ENCODE data around the gene ADH1C. TPM values are rescaled to one million over a fixed set of nuclear protein-coding genes. Genes with fewer than 3 reads are reported as not detected.
"Not testable (repeated sequence)": the region's sequence is repeated elsewhere in the genome, so short reads cannot be mapped to it uniquely, and the experiment has no call there.

ADH1C gene
- total and polyA plus RNA-seq, 3 experiments from 2014 or later = not detected

DNA sequence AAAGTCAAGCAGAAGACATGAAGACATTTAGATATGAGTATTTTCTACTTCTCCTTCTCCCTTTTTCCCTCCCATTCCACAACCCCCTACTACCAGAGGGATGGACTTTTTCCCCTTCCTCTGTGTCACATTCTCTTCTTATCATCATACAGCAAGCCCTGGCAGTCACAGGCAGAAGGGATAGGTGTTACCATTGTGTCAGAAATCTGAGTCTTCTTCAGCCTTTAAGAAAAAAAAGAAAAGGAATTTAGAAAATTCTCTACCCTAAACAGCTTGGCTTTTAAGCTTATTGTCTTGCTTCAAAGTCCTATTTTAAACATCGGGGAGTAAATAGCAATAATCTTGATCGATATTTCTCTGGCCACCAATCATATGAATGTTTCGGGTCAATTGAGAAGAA lies 30.9 kb upstream of the ADH1C start:
- Histone ChIP-seq H3K4me3 (ENCODE audit: low read length) (no peak overlapping the region), H3K36me3 (ENCODE audit: insufficient read depth, low read length) (no peaks in the 10 kb centered on the region), H3K27ac (ENCODE audit: low read depth, low read length) (no peak overlapping the region), H3K4me1 (ENCODE audit: insufficient read depth, low read length) (no peaks in the 10 kb centered on the region), H3K9me3 (ENCODE audit: low read length) (no peaks in the 10 kb centered on the region), H3K27me3 (ENCODE audit: insufficient read depth, low read length, poor library complexity, severe bottlenecking) (no peaks in the 10 kb centered on the region)
- DNase-seq = no peak
- Mint-ChIP-seq H3K36me3 (no peaks in the 10 kb centered on the region), H3K27me3 (peaks cover 4 to 27% of the 10 kb centered on the region in 2 donors), H3K4me3 (no peak overlapping the region), H3K4me1 (no peaks in the 10 kb centered on the region), H3K9me3 (peaks cover 0 to 4% (median 0%) of the 10 kb centered on the region in 5 donors), H3K27ac (no peak overlapping the region)
- ChIA-PET POLR2A (no interaction called here), CTCF (no interaction called here)

DNA sequence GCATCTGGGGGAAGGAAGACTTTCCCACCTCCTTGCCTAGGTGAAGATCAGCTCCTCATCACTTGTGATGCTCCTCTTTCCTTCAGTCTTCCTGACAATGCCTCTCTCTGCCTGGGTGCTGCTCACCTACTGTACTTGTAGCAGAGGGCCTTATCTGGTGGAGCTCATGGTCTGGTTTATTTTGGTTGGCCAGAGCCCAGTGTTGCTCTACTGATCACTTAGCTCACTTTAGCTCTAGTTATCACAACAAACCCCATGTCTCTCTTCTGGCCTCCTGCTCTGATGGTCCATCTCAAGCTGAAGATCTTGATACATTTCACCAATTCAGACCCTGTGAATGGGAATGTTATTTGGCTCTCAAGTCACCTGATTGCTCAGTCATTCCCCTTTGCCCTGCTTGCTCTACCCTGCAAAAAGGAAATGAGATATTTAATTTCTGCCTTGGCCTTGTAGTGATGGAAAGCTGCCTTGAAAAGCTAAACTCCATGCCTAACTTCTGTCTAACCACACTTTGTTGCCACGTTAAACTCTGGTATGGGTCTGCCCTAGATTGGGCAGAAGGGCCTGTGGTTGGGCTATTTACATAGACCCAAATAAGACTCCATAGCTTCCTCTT lies 30.3 kb upstream of the ADH1C start:
- no peak overlapping the region for H3K27ac ChIP-seq (ENCODE audit: low read depth, low read length)
- Mint-ChIP-seq H3K9me3 (peaks cover 0 to 4% (median 0%) of the 10 kb centered on the region in 5 donors), H3K27ac (no peak overlapping the region), H3K4me3 (no peak overlapping the region), H3K36me3 (no peaks in the 10 kb centered on the region), H3K4me1 (no peaks in the 10 kb centered on the region), H3K27me3 (peaks cover 4 to 22% of the 10 kb centered on the region in 2 donors)
- no peak for DNase-seq
- ChIA-PET CTCF (no interaction called here), POLR2A (no interaction called here)
- no peaks in the 10 kb centered on the region for H3K36me3 ChIP-seq (ENCODE audit: insufficient read depth, low read length)
- H3K27me3 ChIP-seq (ENCODE audit: insufficient read depth, low read length, poor library complexity, severe bottlenecking) = no peaks in the 10 kb centered on the region
- H3K4me3 ChIP-seq (ENCODE audit: low read length) = no peak overlapping the region
- no peaks in the 10 kb centered on the region for H3K9me3 ChIP-seq (ENCODE audit: low read length)
- H3K4me1 ChIP-seq (ENCODE audit: insufficient read depth, low read length) = no peaks in the 10 kb centered on the region

DNA sequence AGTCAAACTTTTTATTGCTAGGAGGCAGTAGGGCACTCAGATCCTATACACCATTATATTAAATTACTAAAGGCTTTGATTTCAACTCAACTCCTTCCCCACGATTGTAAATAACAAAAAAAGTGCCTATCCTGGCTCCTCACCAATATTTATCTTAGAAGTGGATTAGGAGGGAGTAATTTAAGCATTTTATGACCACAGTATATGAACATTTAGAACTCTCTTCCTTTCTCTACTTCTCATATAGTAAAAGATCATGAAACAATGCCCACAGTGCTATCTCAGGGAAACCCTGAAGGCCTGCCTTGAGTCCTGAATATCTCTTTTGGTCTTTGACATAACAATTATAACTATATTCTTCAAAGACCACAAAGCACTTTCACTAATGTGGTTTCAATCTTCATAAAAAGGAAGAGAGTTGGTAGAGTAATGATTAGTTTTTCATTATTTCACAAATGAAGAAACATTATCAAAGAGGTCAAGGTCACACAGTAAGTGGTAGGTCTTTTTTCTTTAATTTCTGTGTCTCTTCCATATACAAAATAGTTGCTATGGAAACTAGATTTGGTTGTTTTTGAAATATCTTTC lies 29.1 kb upstream of the ADH1C start:
- no peaks in the 10 kb centered on the region for H3K36me3 Mint-ChIP-seq
- H3K9me3 ChIP-seq (ENCODE audit: low read length) = no peaks in the 10 kb centered on the region
- no peak overlapping the region for H3K27ac ChIP-seq (ENCODE audit: low read depth, low read length)
- peaks cover 8 to 27% of the 10 kb centered on the region in 2 donors for H3K27me3 Mint-ChIP-seq
- ChIA-PET POLR2A (no interaction called here), CTCF (no interaction called here)
- no peak overlapping the region for H3K4me3 Mint-ChIP-seq
- DNase-seq = no peak
- H3K4me1 Mint-ChIP-seq = no peaks in the 10 kb centered on the region
- H3K4me3 ChIP-seq (ENCODE audit: low read length) = no peak overlapping the region
- H3K9me3 Mint-ChIP-seq = peaks cover 0 to 8% (median 2%) of the 10 kb centered on the region in 5 donors
- H3K36me3 ChIP-seq (ENCODE audit: insufficient read depth, low read length) = no peaks in the 10 kb centered on the region
- H3K27me3 ChIP-seq (ENCODE audit: insufficient read depth, low read length, poor library complexity, severe bottlenecking) = no peaks in the 10 kb centered on the region
- no peaks in the 10 kb centered on the region for H3K4me1 ChIP-seq (ENCODE audit: insufficient read depth, low read length)
- no peak overlapping the region for H3K27ac Mint-ChIP-seq

DNA sequence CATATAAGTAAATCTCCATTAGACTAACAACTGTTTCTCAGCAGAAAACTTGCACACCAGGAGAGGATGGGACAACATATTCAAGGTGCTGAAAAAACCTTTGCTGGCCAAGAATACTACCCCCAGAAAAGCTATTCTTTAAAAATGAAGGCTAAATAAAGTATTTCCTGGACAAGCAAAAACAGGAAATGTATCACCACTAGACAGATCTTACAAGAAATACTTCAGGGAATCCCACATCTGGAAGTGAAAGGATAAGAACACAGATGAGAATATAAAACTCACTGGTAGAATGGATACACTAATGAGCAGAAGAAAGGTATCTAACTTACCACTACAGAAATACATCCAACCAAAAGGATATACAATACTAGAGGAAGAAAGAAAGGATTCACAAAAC lies 27.0 kb upstream of the ADH1C start:
- H3K9me3 ChIP-seq (ENCODE audit: low read length) = no peaks in the 10 kb centered on the region
- Mint-ChIP-seq H3K27me3 (peaks cover 23 to 34% of the 10 kb centered on the region in 2 donors), H3K27ac (no peak overlapping the region), H3K4me1 (no peaks in the 10 kb centered on the region), H3K36me3 (peaks cover 0 to 4% (median 0%) of the 10 kb centered on the region in 3 donors), H3K9me3 (peaks cover 10 to 22% (median 12%) of the 10 kb centered on the region in 5 donors), H3K4me3 (no peak overlapping the region)
- no peak for DNase-seq
- H3K36me3 ChIP-seq (ENCODE audit: insufficient read depth, low read length) = no peaks in the 10 kb centered on the region
- H3K27me3 ChIP-seq (ENCODE audit: insufficient read depth, low read length, poor library complexity, severe bottlenecking) = no peaks in the 10 kb centered on the region
- POLR2A ChIA-PET = no interaction called here
- no peak overlapping the region for H3K4me3 ChIP-seq (ENCODE audit: low read length)
- H3K4me1 ChIP-seq (ENCODE audit: insufficient read depth, low read length) = no peaks in the 10 kb centered on the region
- CTCF ChIA-PET = no interaction called here
- H3K27ac ChIP-seq (ENCODE audit: low read depth, low read length) = no peak overlapping the region

DNA sequence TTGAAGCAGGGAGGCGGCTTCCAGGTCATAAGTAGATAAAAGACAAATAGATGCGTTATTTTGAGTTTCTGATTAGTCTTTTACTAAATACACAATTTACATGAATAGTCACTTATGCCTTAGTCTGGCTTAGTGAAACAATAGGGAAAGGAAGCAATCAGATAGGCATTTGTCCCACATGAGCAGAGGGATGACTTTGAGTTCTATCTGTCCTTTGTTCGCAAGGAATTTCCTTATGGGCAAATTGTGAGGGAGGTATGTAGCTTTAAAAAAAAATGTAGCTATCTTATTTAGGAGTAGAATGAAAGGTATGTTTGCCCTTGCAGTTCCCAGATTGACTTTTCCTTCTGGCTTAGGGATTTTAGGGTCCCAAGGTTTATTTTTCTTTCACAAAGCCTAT lies 26.3 kb upstream of the ADH1C start:
- ChIA-PET CTCF (no interaction called here), POLR2A (no interaction called here)

DNA sequence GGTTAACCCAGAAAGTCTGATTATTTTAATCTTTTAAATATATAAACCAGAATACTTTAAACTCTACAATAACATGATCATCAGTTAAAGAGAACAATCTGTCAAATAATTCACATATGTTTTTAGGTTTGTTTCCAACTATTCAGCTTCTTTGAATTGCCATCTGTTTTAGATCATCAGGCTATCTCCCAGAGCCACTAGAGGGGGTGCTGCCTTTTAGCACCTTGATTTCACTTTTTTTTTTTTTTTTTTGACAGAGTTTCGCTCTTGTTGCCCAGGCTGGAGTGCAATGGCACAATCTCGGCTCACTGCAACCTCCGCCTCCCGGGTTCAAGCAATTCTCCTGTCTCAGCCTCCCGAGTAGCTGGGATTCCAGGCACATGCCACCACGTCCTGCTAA lies 24.8 kb upstream of the ADH1C start:
- H3K36me3 ChIP-seq (ENCODE audit: insufficient read depth, low read length); H3K9me3 ChIP-seq (ENCODE audit: low read length); DNase-seq; H3K4me1 Mint-ChIP-seq; H3K27ac Mint-ChIP-seq; H3K4me3 ChIP-seq (ENCODE audit: low read length); H3K36me3 Mint-ChIP-seq; H3K4me3 Mint-ChIP-seq; H3K4me1 ChIP-seq (ENCODE audit: insufficient read depth, low read length); H3K27me3 ChIP-seq (ENCODE audit: insufficient read depth, low read length, poor library complexity, severe bottlenecking); H3K27ac ChIP-seq (ENCODE audit: low read depth, low read length); POLR2A ChIA-PET: not testable (repeated sequence)
- CTCF ChIA-PET = interaction anchor here (0.6 kb wide), 1 partner anchor 463 kb away, joined by 3 read pairs; no protein-coding TSS in a partner anchor
- Mint-ChIP-seq H3K27me3 (peaks cover 21% of the 10 kb centered on the region in 2 donors), H3K9me3 (peaks cover 12 to 29% (median 27%) of the 10 kb centered on the region in 5 donors)

More for the DNA sequence above, 26.3 kb upstream of the ADH1C start:
- Mint-ChIP-seq H3K9me3 (peaks cover 12 to 24% (median 16%) of the 10 kb centered on the region in 5 donors), H3K36me3 (peaks cover 0 to 4% (median 0%) of the 10 kb centered on the region in 3 donors), H3K27me3 (peaks cover 26 to 34% of the 10 kb centered on the region in 2 donors), H3K4me1 (no peaks in the 10 kb centered on the region), H3K4me3 (no peak overlapping the region), H3K27ac (no peak overlapping the region)
- H3K4me1 ChIP-seq (ENCODE audit: insufficient read depth, low read length) = no peaks in the 10 kb centered on the region
- H3K4me3 ChIP-seq (ENCODE audit: low read length) = no peak overlapping the region
- H3K9me3 ChIP-seq (ENCODE audit: low read length) = no peaks in the 10 kb centered on the region
- DNase-seq = no peak
- H3K36me3 ChIP-seq (ENCODE audit: insufficient read depth, low read length) = no peaks in the 10 kb centered on the region
- H3K27me3 ChIP-seq (ENCODE audit: insufficient read depth, low read length, poor library complexity, severe bottlenecking) = no peaks in the 10 kb centered on the region
- no peak overlapping the region for H3K27ac ChIP-seq (ENCODE audit: low read depth, low read length)

DNA sequence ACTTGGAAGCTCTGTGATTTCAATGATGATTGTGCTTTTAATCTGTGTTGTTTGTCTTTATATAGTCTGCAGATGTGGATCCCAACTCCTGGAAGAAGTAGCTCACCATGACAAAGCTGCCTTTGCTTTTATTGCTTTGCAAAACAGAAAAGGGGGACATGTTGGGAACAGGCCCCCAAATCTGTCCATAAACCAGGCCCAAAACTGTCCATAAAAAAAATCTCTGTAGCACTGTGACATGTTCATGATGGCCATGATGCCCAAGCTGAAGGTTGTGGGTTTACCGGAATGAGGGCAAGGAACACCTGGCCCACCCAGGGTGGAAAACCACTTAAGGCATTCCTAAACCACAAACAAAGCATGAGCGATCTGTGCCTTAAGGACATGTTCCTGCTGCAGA lies 19.9 kb upstream of the ADH1C start:
- peaks cover 12 to 31% (median 27%) of the 10 kb centered on the region in 5 donors for H3K9me3 Mint-ChIP-seq
- H3K27me3 Mint-ChIP-seq = peaks cover 31 to 39% of the 10 kb centered on the region in 2 donors
- H3K4me3 Mint-ChIP-seq = not testable (repeated sequence)

DNA sequence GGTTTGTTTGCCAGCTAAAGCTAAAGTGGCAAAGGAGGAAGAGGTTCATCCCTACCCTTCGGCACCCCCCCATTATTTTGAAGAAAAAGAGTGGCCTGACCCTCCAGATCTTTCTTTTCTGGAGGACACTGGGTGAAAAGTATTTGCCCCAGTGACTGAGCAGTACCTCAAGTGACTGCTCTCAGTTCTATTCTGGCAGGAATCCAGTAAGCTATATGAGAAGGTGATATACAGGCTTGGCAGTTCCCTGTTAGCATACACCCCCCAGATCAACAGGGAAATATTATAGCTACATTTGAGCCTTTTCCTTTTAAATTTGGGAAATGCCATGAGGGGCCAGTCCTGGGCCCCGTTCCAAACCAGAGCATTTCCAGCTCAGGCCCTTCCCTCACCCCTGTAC lies 15.3 kb upstream of the ADH1C start:
- H3K36me3 Mint-ChIP-seq; H3K4me1 Mint-ChIP-seq; H3K27ac Mint-ChIP-seq; H3K27me3 ChIP-seq (ENCODE audit: insufficient read depth, low read length, poor library complexity, severe bottlenecking); POLR2A ChIA-PET; H3K27ac ChIP-seq (ENCODE audit: low read depth, low read length); H3K9me3 ChIP-seq (ENCODE audit: low read length); DNase-seq; H3K36me3 ChIP-seq (ENCODE audit: insufficient read depth, low read length); H3K4me3 Mint-ChIP-seq; CTCF ChIA-PET; H3K4me3 ChIP-seq (ENCODE audit: low read length); H3K4me1 ChIP-seq (ENCODE audit: insufficient read depth, low read length): not testable (repeated sequence)
- Mint-ChIP-seq H3K27me3 (peaks cover 18 to 35% of the 10 kb centered on the region in 2 donors), H3K9me3 (peaks cover under 1 to 11% (median 4%) of the 10 kb centered on the region in 5 donors)

More for the DNA sequence above, 19.9 kb upstream of the ADH1C start:
- H3K27ac Mint-ChIP-seq; POLR2A ChIA-PET; CTCF ChIA-PET; H3K9me3 ChIP-seq (ENCODE audit: low read length); H3K36me3 Mint-ChIP-seq; H3K4me1 ChIP-seq (ENCODE audit: insufficient read depth, low read length); DNase-seq; H3K27ac ChIP-seq (ENCODE audit: low read depth, low read length); H3K36me3 ChIP-seq (ENCODE audit: insufficient read depth, low read length); H3K4me3 ChIP-seq (ENCODE audit: low read length); H3K27me3 ChIP-seq (ENCODE audit: insufficient read depth, low read length, poor library complexity, severe bottlenecking); H3K4me1 Mint-ChIP-seq: not testable (repeated sequence)
